ENCODE results near the gene MAD2L2. TPM values are rescaled to one million over a fixed set of nuclear protein-coding genes. Genes with fewer than 3 reads are reported as not detected.

Gene MAD2L2
- total RNA-seq, 1 experiment from 2014 or later: 93.8 TPM

GRCh38 chr1:11653861-11654136 lies 27.1 kb downstream of the MAD2L2 start:
- intact Hi-C loops (cut with micrococcal nuclease): loop anchor here (2.0 kb wide), 1 partner anchor 65 kb away; no protein-coding TSS in a partner anchor
- Histone ChIP-seq H3K27me3 (ENCODE audit: insufficient read depth, low read length) (no peaks in the 10 kb centered on the region), H3K9me2 (ENCODE audit: insufficient read depth) (no peaks in the 10 kb centered on the region), H4K20me1 (ENCODE audit: insufficient read depth) (no peaks in the 10 kb centered on the region), H3K9me3 (ENCODE audit: control insufficient read depth in 1 of 2, insufficient read depth in 1 of 2, low read depth in 1 of 2, low read length in 2 of 2) (no peaks in the 10 kb centered on the region), H3K79me2 (ENCODE audit: insufficient read depth, low read length) (peaks cover 16% of the 10 kb centered on the region; the same call in 1 of the 2 replicates), H2AFZ (ENCODE audit: low read depth, low read length, poor library complexity, severe bottlenecking) (no peak overlapping the region), H3K9ac (ENCODE audit: low read length) (peak overlapping the region; percentile 67), H3K36me3 (ENCODE audit: control insufficient read depth in 1 of 2, insufficient read depth in 2 of 2, low read length in 2 of 2) (peaks cover 10 to 12% of the 10 kb centered on the region in 2 experiments), H3K4me1 (ENCODE audit: control insufficient read depth in 1 of 2, insufficient read depth in 2 of 2, low read length in 2 of 2) (peaks cover 28 to 53% of the 10 kb centered on the region in 2 experiments; a peak in 3 of 4 replicates), H3K4me2 (ENCODE audit: low read length) (peak overlapping the region; percentile 98), H3K27ac (ENCODE audit: low read depth, low read length) (peak overlapping the region; percentile 87), H3K4me3 (replicated peaks in 1 of 2; ENCODE audit: low read depth in 1 of 2, low read length in 2 of 2) (peak overlapping the region; percentile 63 to 80)
- DNase-seq (ENCODE audit: low read depth, low spot score) (no peak), ATAC-seq (peak; percentile 1; the same call in 1 of the 2 replicates)
- ChIA-PET POLR2A (interaction anchor here (0.5 to 2.3 kb wide), 4 partner anchors 11 to 256 kb away, joined by 4 to 11 read pairs (median 5); partner anchors contain the start of gene FBXO6), RAD21 (ENCODE audit: low non-redundant PET in 1 of 2, low total read pairs in 2 of 2, uncharacterized antibody in 2 of 2, unreplicated experiment in 2 of 2) (interaction anchor here in 1 of 2 experiments (1.0 kb wide), 1 partner anchor 10 kb away, joined by 5 read pairs; the partner anchor contains the start of gene FBXO6), CTCF (interaction anchor here (1.2 to 3.3 kb wide), 5 partner anchors 8 to 616 kb away, joined by 4 to 23 read pairs (median 6); partner anchors contain the start of gene FBXO6)
- TSS peak; percentile 42 for BruUV-seq (replicated peaks)
- TF ChIP-seq ZFX (IDR thresholded peaks at IDR 0.05) (no peak), ATF3 (IDR thresholded peaks at IDR 0.05) (no peak), EGR1 (IDR thresholded peaks at IDR 0.05; ENCODE audit: low read depth) (no peak), YY1 (IDR thresholded peaks at IDR 0.05; ENCODE audit: extremely low read depth, insufficient replicate concordance, low read depth, low read length) (no peak), EZH2phosphoT487 (IDR thresholded peaks at IDR 0.05; ENCODE audit: borderline replicate concordance) (no peak), CEBPB (IDR thresholded peaks at IDR 0.05; ENCODE audit: low read depth) (no peak), SRF (IDR thresholded peaks at IDR 0.05; ENCODE audit: low read depth) (no peak), ZBTB33 (IDR thresholded peaks at IDR 0.05; ENCODE audit: extremely low read depth, insufficient replicate concordance, low read length) (no peak), ELF1 (IDR thresholded peaks at IDR 0.05; ENCODE audit: borderline replicate concordance, low read depth) (no peak), FOSL1 (IDR thresholded peaks at IDR 0.05; ENCODE audit: low read depth) (no peak), POLR2A (IDR thresholded peaks at IDR 0.05; ENCODE audit: borderline replicate concordance, extremely low read depth, insufficient read depth, insufficient read length) (no peak), MAX (IDR thresholded peaks at IDR 0.05) (no peak), JUND (IDR thresholded peaks at IDR 0.05) (no peak), CTCF (IDR thresholded peaks at IDR 0.05 in 2 of 3, conservative IDR thresholded peaks at IDR 0.05 in 1 of 3; ENCODE audit: borderline replicate concordance in 1 of 3, insufficient read depth in 1 of 3, low read depth in 2 of 3, low read length in 2 of 3) (no peak), POLR2AphosphoS5 (IDR thresholded peaks at IDR 0.05; ENCODE audit: low read depth, low read length) (no peak), EZH2 (IDR thresholded peaks at IDR 0.05) (no peak), SP1 (IDR thresholded peaks at IDR 0.05; ENCODE audit: low read depth) (no peak)

All from HCT116 (cell line).